Chondrocyte (in vitro differentiated cells): ENCODE results near the gene BGN. TPM values are rescaled to one million over a fixed set of nuclear protein-coding genes. Genes with fewer than 3 reads are reported as not detected.

Experiments used
- DNase-seq: peaks from one replicate; pipeline ENCODE4 v3.0.0; 2021; ENCODE audit warnings: mixed read lengths, low spot score
- H3K27ac Mint-ChIP-seq: one replicate; pipeline ENCODE4 v1.8.0; 2021; ENCODE audit warnings: mild to moderate bottlenecking, moderate library complexity, mixed read lengths; ENCODE audit not compliant: unreplicated experiment
- H3K27me3 Mint-ChIP-seq: 2 replicates; pipeline ENCODE4 v1.8.0; 2021; ENCODE audit warnings: low read depth, mixed read lengths
- H3K36me3 Mint-ChIP-seq: 2 replicates; pipeline ENCODE4 v1.8.0; 2021; ENCODE audit warnings: low read depth, mixed read lengths
- H3K4me1 Mint-ChIP-seq: 2 replicates; pipeline ENCODE4 v1.8.0; 2021; ENCODE audit warnings: low read depth, mild to moderate bottlenecking, mixed read lengths
- H3K4me3 Mint-ChIP-seq: one replicate; pipeline ENCODE4 v1.8.0; 2021; ENCODE audit warnings: mild to moderate bottlenecking, moderate library complexity, mixed read lengths; ENCODE audit not compliant: unreplicated experiment
- H3K9me3 Mint-ChIP-seq: 2 replicates; pipeline ENCODE4 v1.8.0; 2021; ENCODE audit warnings: low read depth, mixed read lengths
- total RNA-seq: library from RNA; stranded (reverse); gene quantifications from 3 replicates; pipeline ENCODE4 v1.2.1, GENCODE V29; 2021
- TF ChIP-seq, protein P1 (sequence below): fragments of 200-600 bp; sonication (generic); IDR thresholded peaks from 2 replicates; pipeline ENCODE4 v1.5.0; 2021; ENCODE audit warnings: antibody characterized with exemption, mild to moderate bottlenecking, moderate library complexity

Gene BGN
- total RNA-seq, 1 donor from 2014 or later: 2,632 TPM

DNA sequence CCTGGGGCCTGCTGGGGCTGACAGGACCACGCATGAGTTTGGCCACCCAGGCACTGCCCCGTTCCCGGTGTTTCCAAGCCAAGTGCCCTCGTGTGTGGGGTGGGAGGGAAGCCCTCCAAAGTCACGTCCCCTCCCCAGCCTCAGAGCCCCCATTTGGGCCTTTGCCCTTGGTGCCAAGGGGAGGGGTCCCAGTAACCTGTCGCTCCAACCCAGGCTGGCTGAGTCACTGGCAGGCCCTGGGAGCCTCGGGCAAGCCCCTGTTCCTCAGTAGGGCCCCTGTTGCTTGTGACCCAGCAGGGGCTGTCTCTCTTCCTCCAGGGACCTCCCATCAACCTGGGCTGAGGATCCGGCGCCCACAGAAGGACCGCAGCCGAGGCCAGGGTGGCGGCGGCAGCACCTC is 13.7 kb upstream of the BGN start:
- H3K27me3 Mint-ChIP-seq: no peaks in the 10 kb centered on the region
- peaks cover 26% of the 10 kb centered on the region for H3K4me1 Mint-ChIP-seq
- H3K36me3 Mint-ChIP-seq: no peaks in the 10 kb centered on the region
- TF ChIP-seq, protein P1, sequence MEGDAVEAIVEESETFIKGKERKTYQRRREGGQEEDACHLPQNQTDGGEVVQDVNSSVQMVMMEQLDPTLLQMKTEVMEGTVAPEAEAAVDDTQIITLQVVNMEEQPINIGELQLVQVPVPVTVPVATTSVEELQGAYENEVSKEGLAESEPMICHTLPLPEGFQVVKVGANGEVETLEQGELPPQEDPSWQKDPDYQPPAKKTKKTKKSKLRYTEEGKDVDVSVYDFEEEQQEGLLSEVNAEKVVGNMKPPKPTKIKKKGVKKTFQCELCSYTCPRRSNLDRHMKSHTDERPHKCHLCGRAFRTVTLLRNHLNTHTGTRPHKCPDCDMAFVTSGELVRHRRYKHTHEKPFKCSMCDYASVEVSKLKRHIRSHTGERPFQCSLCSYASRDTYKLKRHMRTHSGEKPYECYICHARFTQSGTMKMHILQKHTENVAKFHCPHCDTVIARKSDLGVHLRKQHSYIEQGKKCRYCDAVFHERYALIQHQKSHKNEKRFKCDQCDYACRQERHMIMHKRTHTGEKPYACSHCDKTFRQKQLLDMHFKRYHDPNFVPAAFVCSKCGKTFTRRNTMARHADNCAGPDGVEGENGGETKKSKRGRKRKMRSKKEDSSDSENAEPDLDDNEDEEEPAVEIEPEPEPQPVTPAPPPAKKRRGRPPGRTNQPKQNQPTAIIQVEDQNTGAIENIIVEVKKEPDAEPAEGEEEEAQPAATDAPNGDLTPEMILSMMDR: no peak
- peaks cover 6% of the 10 kb centered on the region for H3K9me3 Mint-ChIP-seq
- no peak overlapping the region for H3K27ac Mint-ChIP-seq
- H3K4me3 Mint-ChIP-seq: no peak overlapping the region
- no peak for DNase-seq

GRCh38 chrX:153482376-153483015 is 12.3 kb upstream of the BGN start:
- no peaks in the 10 kb centered on the region for H3K27me3 Mint-ChIP-seq
- H3K4me3 Mint-ChIP-seq: no peak overlapping the region
- TF ChIP-seq, protein P1: no peak

GRCh38 chrX:153485396-153486080 is 9.2 kb upstream of the BGN start:
- no peak for DNase-seq
- Mint-ChIP-seq H3K36me3 (no peaks in the 10 kb centered on the region), H3K27ac (peak overlapping the region; percentile 17), H3K4me1 (peaks cover 48% of the 10 kb centered on the region), H3K4me3 (no peak overlapping the region), H3K9me3 (peaks cover 2% of the 10 kb centered on the region), H3K27me3 (no peaks in the 10 kb centered on the region)
- TF ChIP-seq, protein P1: no peak

More at GRCh38 chrX:153482376-153483015, 12.3 kb upstream of the BGN start:
- no peaks in the 10 kb centered on the region for H3K36me3 Mint-ChIP-seq
- DNase-seq: no peak
- no peak overlapping the region for H3K27ac Mint-ChIP-seq
- H3K9me3 Mint-ChIP-seq: peaks cover 6% of the 10 kb centered on the region
- H3K4me1 Mint-ChIP-seq: peaks cover 27% of the 10 kb centered on the region

GRCh38 chrX:153486171-153486570 is 8.6 kb upstream of the BGN start:
- Mint-ChIP-seq H3K27me3 (no peaks in the 10 kb centered on the region), H3K36me3 (no peaks in the 10 kb centered on the region), H3K9me3 (peaks cover 2% of the 10 kb centered on the region), H3K4me1 (peaks cover 54% of the 10 kb centered on the region), H3K27ac (no peak overlapping the region), H3K4me3 (no peak overlapping the region)
- no peak for DNase-seq
- TF ChIP-seq, protein P1: no peak

GRCh38 chrX:153487590-153488071 is 7.1 kb upstream of the BGN start:
- peak overlapping the region; percentile 31 for H3K4me3 Mint-ChIP-seq
- peaks cover 2% of the 10 kb centered on the region for H3K9me3 Mint-ChIP-seq
- no peaks in the 10 kb centered on the region for H3K36me3 Mint-ChIP-seq
- H3K4me1 Mint-ChIP-seq: peaks cover 66% of the 10 kb centered on the region
- no peaks in the 10 kb centered on the region for H3K27me3 Mint-ChIP-seq
- no peak for DNase-seq
- peak overlapping the region; percentile 87 for H3K27ac Mint-ChIP-seq
- TF ChIP-seq, protein P1: no peak
